Measurements from ENCODE around the gene SEC22C.

GRCh38 chr3:42501681-42502428, 79.9 kb downstream of the SEC22C start:
- TF ChIP-seq ZNF274 (IDR thresholded peaks at IDR 0.05; ENCODE audit: low read depth, low read length): no peak
- no peak for TF ChIP-seq YY1 (IDR thresholded peaks at IDR 0.05; ENCODE audit: insufficient read depth, insufficient read length)
